ENCODE measurements around the gene CERS3.

CERS3 gene

GRCh38 chr15:100528833-100529428 is at the start of gene CERS3:
Gene CERS3 (minus strand): TSS chr15:100528950. CDS start chr15:100501849, 27,101 bp downstream.
- no peak for DNase-seq

- DNase-seq: no peak
Measured at GRCh38 chr15:100573526-100573925, 44.8 kb upstream of the CERS3 start.

DNA sequence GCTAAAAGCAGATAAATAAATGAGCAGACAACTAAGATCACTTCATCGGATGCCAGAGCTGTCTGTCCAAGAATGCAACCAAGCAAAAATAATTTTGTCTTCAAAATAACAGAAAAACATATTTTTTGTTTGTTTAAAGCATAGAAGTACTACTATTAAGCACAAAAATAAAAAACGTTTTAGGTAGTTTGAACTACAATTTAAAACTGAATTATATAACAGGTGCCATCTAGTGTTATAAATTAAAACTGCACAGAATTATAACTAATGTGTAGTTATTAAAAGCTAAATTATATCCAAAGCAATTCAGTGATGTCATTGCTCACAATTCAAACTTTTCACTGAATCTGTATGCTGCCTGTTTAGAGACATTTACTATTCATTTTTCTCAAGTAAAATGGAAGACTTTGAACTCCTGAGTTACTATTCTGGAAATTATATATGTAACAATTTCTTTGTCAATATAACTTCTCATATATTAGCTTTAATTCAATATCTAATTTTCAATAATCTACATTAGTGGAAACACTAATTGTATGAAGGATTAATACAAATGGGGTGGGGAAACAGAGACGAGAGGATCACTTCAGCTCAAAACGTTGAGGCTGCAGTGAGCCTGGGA is 43.7 kb upstream of the CERS3 start:
- DNase-seq: no peak

DNA sequence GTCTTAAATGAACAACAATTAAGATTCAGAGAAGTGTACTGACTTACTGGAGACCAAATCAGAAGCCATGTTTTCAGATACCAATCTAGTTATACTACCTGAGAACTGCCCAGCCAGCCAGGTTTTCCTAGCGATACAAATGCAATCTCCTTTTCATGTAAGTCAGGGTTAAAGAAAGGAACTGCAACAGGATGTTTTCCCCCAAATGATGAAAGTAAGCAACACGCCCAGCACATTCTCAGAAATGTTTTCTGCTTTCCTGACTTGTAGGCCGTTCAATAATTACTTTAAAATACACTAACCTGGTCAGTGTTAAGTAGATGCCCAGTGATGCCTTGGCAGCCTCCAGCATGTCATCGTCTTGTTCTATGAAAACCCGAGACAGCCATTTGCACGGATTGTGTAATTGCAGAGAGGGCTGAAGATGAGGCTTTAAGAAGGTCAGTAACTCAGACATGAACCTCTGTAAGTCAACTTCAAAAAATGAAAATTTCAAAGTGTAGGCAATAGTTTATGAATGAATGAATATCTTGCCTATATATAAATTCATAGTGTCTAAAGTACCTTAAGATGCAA is 42.9 kb upstream of the CERS3 start:
- no peak for DNase-seq

- DNase-seq: no peak
Measured at GRCh38 chr15:100570735-100571313, 42.1 kb upstream of the CERS3 start.

DNA sequence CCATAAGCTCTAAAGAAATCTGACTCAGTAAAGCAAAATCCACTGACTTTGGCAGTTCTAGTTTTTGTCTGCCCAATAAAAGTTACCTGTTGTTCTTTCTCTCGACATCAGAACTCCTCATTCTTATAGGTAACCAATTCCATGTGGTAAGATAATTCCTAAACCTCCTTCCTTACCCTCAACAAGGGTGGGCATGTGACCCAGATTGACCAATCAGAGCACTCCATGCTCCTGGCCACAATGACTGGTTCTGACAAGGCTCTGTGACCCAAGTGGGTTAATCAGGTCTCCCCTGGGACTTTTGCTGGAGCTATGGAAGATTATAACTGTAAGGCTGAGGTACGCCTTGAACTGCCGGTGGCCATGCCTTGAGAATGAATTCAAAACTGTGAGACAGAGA is 41.5 kb upstream of the CERS3 start:
- DNase-seq: no peak

DNA sequence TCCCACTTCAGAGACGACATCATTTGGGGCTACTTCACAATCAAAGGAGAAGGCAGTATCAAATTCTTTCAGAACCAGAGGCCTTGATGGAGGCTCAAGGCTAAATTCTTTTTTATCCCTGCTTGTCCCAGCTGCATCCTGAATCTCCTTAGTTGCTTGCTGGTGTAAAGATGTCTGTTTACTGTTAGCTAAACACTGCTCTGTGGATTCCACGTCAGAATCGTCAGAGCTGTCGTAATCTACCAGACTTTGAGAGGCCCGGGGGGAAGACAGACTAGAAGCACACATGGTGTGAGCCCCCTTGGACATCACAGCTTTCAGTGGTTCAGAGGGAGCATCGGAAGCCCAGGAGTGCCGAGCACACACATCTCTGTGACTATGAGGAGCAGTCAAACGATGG is 40.6 kb upstream of the CERS3 start:
- DNase-seq: no peak

- DNase-seq: no peak
Measured at GRCh38 chr15:100566850-100567628, 38.3 kb upstream of the CERS3 start.

DNA sequence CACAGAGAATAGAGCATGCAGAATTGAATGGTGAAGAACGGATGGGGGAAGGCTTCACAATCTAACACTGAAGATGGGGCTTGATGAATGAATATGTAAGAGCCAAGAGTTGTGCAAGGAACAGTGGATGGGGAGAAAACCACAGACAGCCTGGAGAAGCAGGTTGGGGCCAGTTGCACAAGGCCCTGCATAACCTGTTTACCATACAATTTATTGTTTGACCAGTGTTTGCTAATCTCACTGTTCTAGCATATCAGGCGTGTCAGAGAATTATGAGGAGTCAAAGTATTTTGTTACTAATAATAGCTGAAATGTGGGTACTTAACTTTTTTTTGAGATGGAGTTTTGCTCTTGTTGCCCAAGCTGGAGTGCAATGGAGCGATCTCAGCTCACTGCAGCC is 36.8 kb upstream of the CERS3 start:
- no peak for DNase-seq

GRCh38 chr15:100560323-100560722 is 31.6 kb upstream of the CERS3 start:
- DNase-seq: no peak

GRCh38 chr15:100559330-100559729 is 30.6 kb upstream of the CERS3 start:
- DNase-seq: no peak

DNA sequence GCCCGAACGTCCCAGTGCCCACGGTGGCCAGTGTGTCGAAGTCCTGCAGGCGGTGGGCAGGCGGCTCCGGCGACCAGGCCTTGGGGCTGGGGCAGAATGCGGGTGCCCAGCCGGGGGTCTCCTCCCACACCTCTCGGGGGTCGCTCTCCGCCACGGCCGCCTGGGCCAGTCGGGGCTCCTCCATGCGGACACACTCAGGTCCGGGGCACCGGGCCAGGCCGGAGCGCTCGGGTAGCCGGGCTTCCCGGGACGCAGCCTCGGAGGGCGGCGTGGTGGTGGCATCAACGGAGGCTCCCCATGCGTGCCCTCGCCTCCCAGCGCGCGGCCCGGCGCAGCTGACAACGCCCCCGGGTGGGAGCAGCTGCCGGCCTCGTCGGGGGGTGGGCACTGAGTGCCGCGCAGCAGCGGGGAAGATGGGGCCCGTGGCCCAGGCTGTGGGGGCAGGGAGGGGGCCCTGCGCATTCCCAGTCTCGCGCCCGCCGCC is 30.1 kb upstream of the CERS3 start:
- no peak for DNase-seq

- DNase-seq: no peak
Measured at GRCh38 chr15:100553468-100553867, 24.7 kb upstream of the CERS3 start.

- no peak for DNase-seq
Measured at GRCh38 chr15:100547961-100548360, 19.2 kb upstream of the CERS3 start.

DNA sequence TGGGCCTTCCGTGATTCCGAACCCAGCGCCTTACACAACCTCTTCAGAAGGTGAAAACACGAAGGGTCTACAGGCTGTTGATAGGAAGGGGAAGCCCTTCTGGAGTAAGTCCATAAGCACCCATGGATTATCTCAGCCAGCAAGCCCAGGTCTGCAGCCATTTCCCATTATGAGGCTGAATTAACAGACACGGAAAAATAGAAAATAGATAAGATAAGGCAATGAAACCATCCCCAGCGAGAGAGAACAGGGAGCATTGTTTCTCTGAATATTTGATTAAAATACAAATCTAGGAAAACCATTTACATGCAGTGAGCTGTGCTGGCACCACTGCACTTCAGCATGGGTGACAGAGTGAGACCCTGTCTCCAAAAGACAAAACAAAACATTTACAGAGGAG is 16.2 kb upstream of the CERS3 start:
- DNase-seq: no peak

DNA sequence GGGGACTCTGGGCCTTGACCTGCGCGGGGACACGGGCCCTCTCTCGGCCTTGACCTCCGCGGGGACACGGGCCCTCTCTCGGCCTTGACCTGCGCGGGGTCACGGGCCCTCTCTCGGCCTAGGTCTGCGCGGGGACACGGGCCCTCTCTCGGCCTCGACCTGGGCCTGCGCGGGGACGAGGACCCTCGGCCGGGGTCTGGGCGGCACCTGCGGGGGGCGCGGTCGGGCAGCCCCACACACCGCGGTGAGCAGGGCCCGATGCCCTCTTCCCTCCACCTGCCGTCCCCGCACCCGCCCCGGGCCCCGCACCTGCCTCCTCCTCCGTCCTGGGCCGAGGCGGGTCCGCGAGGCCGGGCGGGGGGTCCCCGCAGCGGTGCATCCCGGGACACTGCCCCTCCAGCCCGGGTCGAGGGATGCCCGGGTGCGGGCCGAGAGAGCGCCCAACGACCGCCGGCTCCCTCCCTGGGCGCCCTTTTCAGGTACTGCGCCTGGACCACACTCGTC is 15.6 kb upstream of the CERS3 start:
- no peak for DNase-seq

DNA sequence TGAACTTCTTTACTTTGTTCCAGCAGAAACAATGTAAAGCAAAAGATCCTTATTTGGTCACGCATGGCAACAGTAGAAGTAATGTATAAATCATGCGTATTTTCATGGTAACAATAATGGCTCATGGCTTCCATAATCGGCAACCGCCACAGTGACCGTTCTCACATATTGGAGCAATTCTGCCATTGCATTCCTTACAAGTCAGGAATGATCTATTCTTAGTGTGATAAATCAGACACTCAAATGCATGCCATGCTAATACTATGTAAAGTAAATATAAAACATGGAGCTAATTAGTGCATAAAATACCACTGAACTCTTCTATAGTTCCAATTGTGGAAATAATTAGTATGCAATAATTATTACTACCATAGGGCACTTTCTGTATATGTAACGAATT is 13.5 kb upstream of the CERS3 start:
- no peak for DNase-seq

DNA sequence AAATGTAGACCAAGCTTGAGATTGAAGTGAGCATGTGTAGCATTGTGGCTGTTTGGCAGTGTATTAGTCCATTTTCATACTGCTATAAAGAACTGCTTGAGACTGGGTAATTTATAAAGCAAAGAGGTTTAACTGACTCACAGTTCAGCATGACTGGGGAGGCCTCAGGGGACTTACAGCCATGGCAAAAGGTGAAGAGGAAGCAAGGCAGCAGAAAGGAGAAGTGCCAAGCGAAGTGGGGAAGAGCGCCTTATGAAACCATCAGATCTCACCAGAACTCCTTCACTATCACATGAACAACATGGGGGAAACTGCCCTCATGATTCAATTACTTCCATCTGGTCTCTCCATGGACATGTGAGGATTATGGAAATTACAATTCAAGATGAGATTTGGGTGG is 8.6 kb upstream of the CERS3 start:
- no peak for DNase-seq

- no peak for DNase-seq
Measured at GRCh38 chr15:100536733-100537132, 8.0 kb upstream of the CERS3 start.

DNA sequence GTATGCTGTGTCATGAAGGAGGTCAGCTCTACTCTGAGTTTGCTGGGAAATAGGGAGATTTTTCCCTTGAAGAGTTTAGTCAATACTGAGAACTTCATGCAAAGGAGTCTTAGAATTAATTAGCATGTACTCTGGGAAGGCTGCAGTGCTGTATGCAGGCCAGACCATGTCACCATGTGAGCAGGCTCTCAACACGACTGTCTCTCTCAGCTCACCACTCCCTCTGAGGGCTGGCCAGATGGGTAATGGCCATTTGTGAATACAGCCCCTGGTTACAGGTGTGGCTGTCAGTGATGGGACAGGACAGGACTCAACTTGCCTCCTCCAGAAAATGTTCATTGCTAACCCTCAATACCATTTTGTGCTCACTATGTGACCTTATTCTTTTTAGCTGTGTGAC is 5.1 kb upstream of the CERS3 start:
- no peak for DNase-seq

DNA sequence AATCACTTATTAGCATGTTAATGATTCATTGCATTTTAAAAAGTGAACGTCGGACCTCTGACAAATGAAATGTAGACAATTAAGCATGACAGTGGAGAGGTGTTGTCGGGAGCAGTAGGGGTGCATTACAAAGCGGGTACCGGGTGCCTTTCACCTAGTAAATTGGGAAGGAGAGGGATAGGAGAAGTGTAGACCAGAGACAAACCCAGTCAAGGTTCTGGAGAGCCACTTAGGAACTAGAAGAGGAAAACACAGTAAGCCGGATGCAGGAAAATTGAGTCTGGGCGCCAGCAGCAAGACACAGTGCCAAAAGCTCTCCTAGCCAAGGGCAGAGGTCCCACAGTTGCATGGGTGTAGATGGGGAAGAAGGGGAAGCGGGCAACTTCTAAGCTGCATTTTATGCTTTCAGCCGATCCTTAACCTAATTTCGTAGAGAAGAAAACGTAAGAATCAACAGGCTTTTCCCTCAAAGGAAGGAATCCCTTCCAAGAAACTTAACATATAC is 3.1 kb upstream of the CERS3 start:
- DNase-seq: no peak

- no peak for DNase-seq
Measured at GRCh38 chr15:100531204-100531603, 2.5 kb upstream of the CERS3 start.

DNA sequence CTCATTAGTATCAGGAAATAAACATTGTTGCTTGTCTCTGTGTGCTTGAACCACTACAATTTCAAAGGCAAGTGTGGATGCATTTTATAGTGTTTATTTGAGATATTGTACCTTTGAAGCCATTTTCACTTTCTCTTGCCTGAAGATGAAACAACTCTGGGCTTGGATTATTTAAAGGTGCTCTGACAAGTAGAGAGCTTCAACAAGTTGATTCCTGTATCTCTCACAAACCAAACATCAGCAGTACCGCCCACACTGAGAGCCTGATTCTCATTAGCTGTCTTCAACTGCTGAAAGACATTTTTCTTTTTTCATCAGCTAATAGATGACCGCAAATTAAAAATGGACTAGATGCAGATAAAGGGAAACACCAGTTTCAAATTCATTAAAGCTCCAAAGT is 806 bp upstream of the CERS3 start:
- no peak for DNase-seq

All from activated naive CD4-positive, alpha-beta T cell treated with anti-CD3 and anti-CD28 coated beads, Interleukin-2, amount 50 U/mL, for 16 hours (primary cell).